RPMI7951 (cell line): Measurements from ENCODE around the gene LSP1. TPM values are rescaled to one million over a fixed set of nuclear protein-coding genes. Genes with fewer than 3 reads are reported as not detected.

ENCODE experiments used
- DNase-seq: peaks from one replicate; pipeline ENCODE4 v3.0.0-alpha.2; 2012; ENCODE audit warnings: low read depth
- total RNA-seq: library from RNA; depleted of rRNA; stranded (reverse); fragments of >200 nt; shearing (Covaris generic); gene quantifications from 2 replicates; pipeline ENCODE4 v1.2.3, GENCODE V29; 2014

Gene LSP1
- total RNA-seq, 1 experiment from 2014 or later: 3.8 TPM

GRCh38 chr11:1848640-1849430, 4.0 kb upstream of the LSP1 start:
- DNase-seq: no peak

- no peak for DNase-seq
Observed at GRCh38 chr11:1851468-1852180, 1.3 kb upstream of the LSP1 start.

- no peak for DNase-seq
Observed at GRCh38 chr11:1852271-1852876, 510 bp upstream of the LSP1 start.

GRCh38 chr11:1853376-1854131, 670 bp downstream of the LSP1 start:
- no peak for DNase-seq

- DNase-seq: no peak
Observed at GRCh38 chr11:1854132-1854948, 1.5 kb downstream of the LSP1 start.

GRCh38 chr11:1854949-1855885, 2.3 kb downstream of the LSP1 start:
- DNase-seq: no peak

- DNase-seq: no peak
Observed at GRCh38 chr11:1855886-1856265, 3.0 kb downstream of the LSP1 start.

GRCh38 chr11:1856306-1857005, 3.6 kb downstream of the LSP1 start:
- DNase-seq: no peak

- DNase-seq: no peak
Observed at GRCh38 chr11:1857064-1857463, 4.2 kb downstream of the LSP1 start.

- no peak for DNase-seq
Observed at GRCh38 chr11:1858154-1858553, 5.3 kb downstream of the LSP1 start.

GRCh38 chr11:1858576-1858975, 5.7 kb downstream of the LSP1 start:
- DNase-seq: no peak

- DNase-seq: no peak
Observed at GRCh38 chr11:1859004-1859403, 6.1 kb downstream of the LSP1 start.

- DNase-seq: no peak
Observed at GRCh38 chr11:1860108-1860507, 7.2 kb downstream of the LSP1 start.

GRCh38 chr11:1861435-1862411, 8.8 kb downstream of the LSP1 start:
- DNase-seq: no peak

GRCh38 chr11:1862588-1863351, 9.9 kb downstream of the LSP1 start:
- peak; percentile 84 for DNase-seq

GRCh38 chr11:1863352-1864216, 10.7 kb downstream of the LSP1 start:
- DNase-seq: peak; percentile 92
